Activated T-cell treated with anti-CD3 and anti-CD28 coated beads, Interleukin-2, amount 50 U/mL, for 24 hours (primary cell): ENCODE measurements around the gene KCNQ1.

Source experiments
- DNase-seq: peaks from one replicate; pipeline ENCODE4 v3.0.0-alpha.2; 2020
- H3K27ac Mint-ChIP-seq: 2 replicates; pipeline ENCODE4 v1.8.0; 2020; ENCODE audit warnings: mild to moderate bottlenecking, mixed read lengths
- H3K27me3 Mint-ChIP-seq: 2 replicates; pipeline ENCODE4 v1.8.0; 2020; ENCODE audit warnings: mixed read lengths
- H3K36me3 Mint-ChIP-seq: 2 replicates; pipeline ENCODE4 v1.8.0; 2020; ENCODE audit warnings: low read depth, mixed read lengths
- H3K4me1 Mint-ChIP-seq: 2 replicates; pipeline ENCODE4 v1.8.0; 2020; ENCODE audit warnings: low read depth, mixed read lengths
- H3K4me3 Mint-ChIP-seq: 2 replicates; pipeline ENCODE4 v1.8.0; 2020; ENCODE audit warnings: mild to moderate bottlenecking, moderate library complexity, mixed read lengths
- H3K9me3 Mint-ChIP-seq: 2 replicates; pipeline ENCODE4 v1.8.0; 2020; ENCODE audit warnings: mixed read lengths

The KCNQ1 gene

DNA sequence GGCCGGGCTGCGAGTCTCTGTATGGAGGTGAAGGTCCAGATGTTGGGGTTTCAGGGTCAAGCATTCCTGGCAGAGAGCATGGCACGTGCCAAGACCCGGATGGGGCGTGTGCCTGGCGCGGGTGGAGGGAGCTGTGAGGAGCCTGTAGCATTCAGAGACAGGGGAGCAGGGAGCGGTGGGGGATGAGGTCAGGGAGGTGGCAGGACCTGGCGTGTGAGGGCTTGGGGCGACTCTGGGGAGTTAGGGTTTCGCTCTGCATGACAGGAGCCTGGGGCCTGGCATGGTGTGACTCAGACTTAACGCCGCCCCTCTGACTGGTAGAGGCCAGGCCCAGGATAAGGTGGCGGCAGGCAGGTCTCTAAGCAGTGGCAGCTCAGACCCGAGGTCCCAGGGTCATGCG, 103.0 kb downstream of the KCNQ1 start:
- Mint-ChIP-seq H3K27ac (no peak overlapping the region), H3K4me3 (no peak overlapping the region), H3K36me3 (no peaks in the 10 kb centered on the region), H3K9me3 (no peaks in the 10 kb centered on the region), H3K4me1 (peaks cover 27% of the 10 kb centered on the region), H3K27me3 (no peaks in the 10 kb centered on the region)
- DNase-seq, result no peak

- Mint-ChIP-seq H3K27me3 (no peaks in the 10 kb centered on the region), H3K27ac (no peak overlapping the region), H3K36me3 (no peaks in the 10 kb centered on the region), H3K4me1 (peaks cover 25% of the 10 kb centered on the region), H3K4me3 (no peak overlapping the region), H3K9me3 (no peaks in the 10 kb centered on the region)
- DNase-seq, result no peak
These were observed 103.8 kb downstream of the KCNQ1 start for GRCh38 chr11:2548596-2548995.

GRCh38 chr11:2549080-2549479, 104.3 kb downstream of the KCNQ1 start:
- H3K27ac Mint-ChIP-seq, result no peak overlapping the region
- no peak for DNase-seq
- H3K27me3 Mint-ChIP-seq, result no peaks in the 10 kb centered on the region
- no peak overlapping the region for H3K4me3 Mint-ChIP-seq
- no peaks in the 10 kb centered on the region for H3K9me3 Mint-ChIP-seq
- no peaks in the 10 kb centered on the region for H3K36me3 Mint-ChIP-seq
- H3K4me1 Mint-ChIP-seq, result peaks cover 22% of the 10 kb centered on the region

- Mint-ChIP-seq H3K27me3 (no peaks in the 10 kb centered on the region), H3K36me3 (no peaks in the 10 kb centered on the region), H3K4me1 (peaks cover 21% of the 10 kb centered on the region), H3K27ac (no peak overlapping the region), H3K4me3 (no peak overlapping the region), H3K9me3 (no peaks in the 10 kb centered on the region)
- no peak for DNase-seq
These were observed 104.7 kb downstream of the KCNQ1 start for GRCh38 chr11:2549491-2549875.

DNA sequence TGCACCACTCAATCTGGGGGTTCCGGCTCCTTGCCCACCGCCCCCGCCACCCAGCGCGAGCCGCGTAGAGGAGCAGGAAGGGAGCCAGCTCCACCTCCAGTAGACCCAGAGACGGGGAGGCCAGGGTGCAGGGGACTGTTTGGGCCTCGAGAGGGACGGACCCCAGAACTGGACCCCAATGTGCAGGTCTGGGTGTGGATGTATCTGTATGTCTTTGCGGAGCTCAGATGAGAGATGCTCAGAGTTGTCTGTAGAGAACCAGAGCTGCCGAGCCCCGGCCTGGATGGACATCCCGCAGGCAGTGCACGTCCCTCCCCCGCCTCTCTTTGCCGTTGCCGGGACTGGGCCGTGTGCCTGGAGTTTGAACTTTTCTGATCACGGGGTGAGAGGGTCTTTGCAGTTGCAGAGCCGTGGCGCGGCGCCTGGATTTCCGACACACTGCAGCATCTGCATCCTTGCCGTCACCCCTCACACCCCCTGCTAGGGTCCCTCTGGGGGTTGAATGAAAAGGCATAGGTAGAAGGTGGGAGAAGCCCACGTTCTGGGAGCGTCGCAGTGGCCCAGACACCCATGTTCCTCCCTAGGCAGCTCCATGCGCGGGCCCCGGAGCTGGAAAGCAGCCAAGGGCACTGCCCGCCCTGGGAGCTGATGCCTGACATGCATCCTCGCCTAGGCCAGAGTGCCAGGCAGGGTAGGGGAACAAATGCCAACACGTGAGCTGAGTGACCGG, 105.2 kb downstream of the KCNQ1 start:
- no peak for DNase-seq
- Mint-ChIP-seq H3K36me3 (no peaks in the 10 kb centered on the region), H3K27ac (no peak overlapping the region), H3K4me3 (no peak overlapping the region), H3K27me3 (no peaks in the 10 kb centered on the region), H3K4me1 (peaks cover 16% of the 10 kb centered on the region), H3K9me3 (no peaks in the 10 kb centered on the region)

DNA sequence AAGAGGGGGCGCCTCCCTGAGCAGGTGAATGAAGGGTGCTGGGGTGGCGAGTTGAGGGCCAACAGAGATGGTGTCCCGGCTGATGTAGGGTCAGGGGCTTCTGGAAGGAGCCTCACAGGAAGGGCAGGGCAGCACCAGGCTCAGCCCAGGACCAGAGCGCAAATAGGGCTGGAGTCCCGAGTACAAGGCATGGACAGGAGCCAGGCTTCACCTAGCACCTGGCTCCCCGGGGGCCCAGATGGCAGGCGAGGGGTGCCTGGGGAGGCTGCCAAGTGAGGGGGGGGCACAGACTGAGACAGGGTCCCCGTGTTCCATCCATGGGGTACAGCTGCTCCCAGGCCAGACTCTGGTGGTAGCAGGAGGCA, 105.8 kb downstream of the KCNQ1 start:
- no peaks in the 10 kb centered on the region for H3K36me3 Mint-ChIP-seq
- H3K27ac Mint-ChIP-seq, result no peak overlapping the region
- no peak for DNase-seq
- no peaks in the 10 kb centered on the region for H3K9me3 Mint-ChIP-seq
- no peaks in the 10 kb centered on the region for H3K27me3 Mint-ChIP-seq
- H3K4me1 Mint-ChIP-seq, result peaks cover 14% of the 10 kb centered on the region
- H3K4me3 Mint-ChIP-seq, result no peak overlapping the region

GRCh38 chr11:2551131-2551530, 106.3 kb downstream of the KCNQ1 start:
- no peak overlapping the region for H3K27ac Mint-ChIP-seq
- no peak for DNase-seq
- H3K9me3 Mint-ChIP-seq, result no peaks in the 10 kb centered on the region
- H3K27me3 Mint-ChIP-seq, result no peaks in the 10 kb centered on the region
- H3K36me3 Mint-ChIP-seq, result no peaks in the 10 kb centered on the region
- peaks cover 13% of the 10 kb centered on the region for H3K4me1 Mint-ChIP-seq
- H3K4me3 Mint-ChIP-seq, result no peak overlapping the region

- Mint-ChIP-seq H3K27me3 (no peaks in the 10 kb centered on the region), H3K4me3 (no peak overlapping the region), H3K4me1 (peaks cover 9% of the 10 kb centered on the region), H3K36me3 (no peaks in the 10 kb centered on the region), H3K9me3 (no peaks in the 10 kb centered on the region), H3K27ac (no peak overlapping the region)
- no peak for DNase-seq
These were observed 107.4 kb downstream of the KCNQ1 start for GRCh38 chr11:2552210-2552609.

DNA sequence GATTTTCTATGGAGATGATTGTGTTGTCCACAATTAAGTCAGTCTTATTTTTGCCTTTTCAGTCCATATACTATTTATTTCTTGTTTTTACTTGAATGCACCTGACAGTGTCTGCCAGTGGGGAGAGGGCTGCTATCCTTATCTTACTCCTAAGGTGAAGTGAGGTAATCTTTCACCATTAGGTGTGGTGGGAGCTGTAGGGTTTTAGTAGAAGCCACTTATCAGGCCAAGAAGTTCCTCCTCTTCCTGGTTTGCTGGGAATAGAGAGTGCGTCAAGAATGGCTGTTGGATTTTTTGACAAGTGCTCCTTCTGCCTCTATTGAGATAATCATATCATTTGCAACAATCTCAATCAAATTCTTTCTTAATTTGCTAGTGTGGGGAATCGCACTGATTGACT, 108.4 kb downstream of the KCNQ1 start:
- H3K9me3 Mint-ChIP-seq, result no peaks in the 10 kb centered on the region
- no peaks in the 10 kb centered on the region for H3K27me3 Mint-ChIP-seq
- H3K27ac Mint-ChIP-seq, result no peak overlapping the region

GRCh38 chr11:2553886-2554285, 109.1 kb downstream of the KCNQ1 start:
- peaks cover 8% of the 10 kb centered on the region for H3K4me1 Mint-ChIP-seq
- no peaks in the 10 kb centered on the region for H3K36me3 Mint-ChIP-seq
- no peak overlapping the region for H3K4me3 Mint-ChIP-seq
- no peak for DNase-seq
- no peaks in the 10 kb centered on the region for H3K9me3 Mint-ChIP-seq
- H3K27ac Mint-ChIP-seq, result no peak overlapping the region
- H3K27me3 Mint-ChIP-seq, result no peaks in the 10 kb centered on the region

More for the DNA sequence above, 108.4 kb downstream of the KCNQ1 start:
- no peaks in the 10 kb centered on the region for H3K36me3 Mint-ChIP-seq
- peaks cover 8% of the 10 kb centered on the region for H3K4me1 Mint-ChIP-seq
- no peak overlapping the region for H3K4me3 Mint-ChIP-seq
- DNase-seq, result no peak

- Mint-ChIP-seq H3K27ac (no peak overlapping the region), H3K4me1 (peaks cover 8% of the 10 kb centered on the region), H3K9me3 (no peaks in the 10 kb centered on the region), H3K4me3 (no peak overlapping the region), H3K36me3 (no peaks in the 10 kb centered on the region), H3K27me3 (no peaks in the 10 kb centered on the region)
- no peak for DNase-seq
These were observed 109.8 kb downstream of the KCNQ1 start for GRCh38 chr11:2554338-2555207.

- no peak for DNase-seq
- no peaks in the 10 kb centered on the region for H3K9me3 Mint-ChIP-seq
- H3K27ac Mint-ChIP-seq, result no peak overlapping the region
- H3K4me3 Mint-ChIP-seq, result no peak overlapping the region
- peaks cover 8% of the 10 kb centered on the region for H3K4me1 Mint-ChIP-seq
- no peaks in the 10 kb centered on the region for H3K36me3 Mint-ChIP-seq
- no peaks in the 10 kb centered on the region for H3K27me3 Mint-ChIP-seq
These were observed 110.5 kb downstream of the KCNQ1 start for GRCh38 chr11:2555336-2555735.

- Mint-ChIP-seq H3K4me3 (no peak overlapping the region), H3K9me3 (no peaks in the 10 kb centered on the region), H3K27me3 (no peaks in the 10 kb centered on the region), H3K4me1 (peaks cover 8% of the 10 kb centered on the region), H3K27ac (no peak overlapping the region), H3K36me3 (no peaks in the 10 kb centered on the region)
- DNase-seq, result no peak
These were observed 111.1 kb downstream of the KCNQ1 start for GRCh38 chr11:2555891-2556290.

DNA sequence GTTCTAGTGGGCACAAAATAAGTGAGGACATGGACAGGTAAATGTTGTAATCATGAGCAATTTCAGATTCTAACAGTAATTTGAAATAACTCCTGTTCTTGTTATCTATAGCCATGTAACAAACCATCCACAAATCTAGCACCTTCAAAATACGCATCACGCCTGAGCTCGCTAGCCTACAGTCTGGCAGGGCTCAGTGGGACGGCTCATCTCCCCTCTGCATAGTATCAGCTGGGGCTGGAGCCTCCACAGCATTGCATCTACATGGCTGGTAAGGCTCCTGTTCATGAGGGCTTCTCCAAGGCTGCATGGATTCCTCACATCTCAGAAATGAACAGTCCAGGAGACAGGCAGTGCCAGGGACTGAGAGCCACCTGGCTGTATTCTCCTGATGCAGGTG, 112.6 kb downstream of the KCNQ1 start:
- peaks cover 6% of the 10 kb centered on the region for H3K4me1 Mint-ChIP-seq
- no peaks in the 10 kb centered on the region for H3K9me3 Mint-ChIP-seq
- no peak overlapping the region for H3K27ac Mint-ChIP-seq

DNA sequence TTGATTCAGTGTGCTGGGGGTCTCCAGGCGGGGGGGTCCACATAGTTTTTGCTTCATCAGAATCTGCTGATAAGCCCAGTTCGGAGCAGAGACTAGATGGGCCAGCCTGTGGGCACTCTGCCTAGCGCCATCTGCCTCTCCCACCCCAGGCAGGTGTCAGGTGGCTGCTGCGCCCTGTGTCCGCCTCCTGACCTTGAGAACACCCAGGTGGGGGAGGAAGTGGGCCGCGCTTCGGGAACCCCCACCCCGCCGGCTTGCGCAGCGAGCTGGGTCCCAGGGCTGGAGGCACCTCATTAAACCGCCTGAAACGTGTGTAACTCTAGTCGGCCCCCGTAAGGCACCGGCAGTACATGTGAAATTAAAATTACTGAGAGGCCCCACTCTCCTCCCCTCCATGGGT, 113.6 kb downstream of the KCNQ1 start:
- DNase-seq, result no peak
- Mint-ChIP-seq H3K9me3 (no peaks in the 10 kb centered on the region), H3K4me1 (peaks cover 1% of the 10 kb centered on the region), H3K27me3 (no peaks in the 10 kb centered on the region), H3K27ac (no peak overlapping the region), H3K36me3 (no peaks in the 10 kb centered on the region), H3K4me3 (no peak overlapping the region)

More for the DNA sequence above, 112.6 kb downstream of the KCNQ1 start:
- Mint-ChIP-seq H3K27me3 (no peaks in the 10 kb centered on the region), H3K4me3 (no peak overlapping the region), H3K36me3 (no peaks in the 10 kb centered on the region)
- no peak for DNase-seq
